IPS DF 4.7 (cell line): ENCODE data around the gene VARS1.
"Not testable (repeated sequence)": the region's sequence is repeated elsewhere in the genome, so short reads cannot be mapped to it uniquely, and the experiment has no call there.

Experiments
- DNase-seq: peaks from one replicate; pipeline ENCODE4 v3.0.0-alpha.2; 2013; ENCODE audit warnings: low spot score; ENCODE audit errors: extremely low read depth

The VARS1 gene

GRCh38 chr6:31822036-31822821 is 26.7 kb upstream of the VARS1 start:
- DNase-seq = no peak

- DNase-seq = no peak
Observed at GRCh38 chr6:31821301-31822035, 25.9 kb upstream of the VARS1 start.

GRCh38 chr6:31820399-31820798 is 24.8 kb upstream of the VARS1 start:
- DNase-seq = not testable (repeated sequence)

GRCh38 chr6:31819871-31820299 is 24.3 kb upstream of the VARS1 start:
- no peak for DNase-seq

- not testable (repeated sequence) for DNase-seq
Observed at GRCh38 chr6:31817929-31818511, 22.5 kb upstream of the VARS1 start.

- not testable (repeated sequence) for DNase-seq
Observed at GRCh38 chr6:31817133-31817928, 21.8 kb upstream of the VARS1 start.

GRCh38 chr6:31815025-31815838 is 19.7 kb upstream of the VARS1 start, which contains the start of the genes HSPA1A and HSPA1L:
HSPA1A (plus strand) TSS chr6:31815543; CDS start chr6:31815757, 214 bp downstream.
HSPA1L (minus strand) TSS chr6:31815283; CDS start chr6:31811972, 3,311 bp downstream.
- DNase-seq = peak; percentile 87

GRCh38 chr6:31814677-31815024 is 19.1 kb upstream of the VARS1 start:
- peak; percentile 93 for DNase-seq

GRCh38 chr6:31813465-31813849 is 17.9 kb upstream of the VARS1 start:
- no peak for DNase-seq

GRCh38 chr6:31811645-31812044 is 16.1 kb upstream of the VARS1 start:
- no peak for DNase-seq

- DNase-seq = not testable (repeated sequence)
Observed at GRCh38 chr6:31808599-31808998, 13.0 kb upstream of the VARS1 start.

- no peak for DNase-seq
Observed at GRCh38 chr6:31806470-31807272, 11.1 kb upstream of the VARS1 start, which contains the start of gene LSM2. LSM2 (minus strand) TSS chr6:31806966; CDS start chr6:31806757, 209 bp downstream.

GRCh38 chr6:31805939-31806469 is 10.5 kb upstream of the VARS1 start:
- no peak for DNase-seq

- DNase-seq = not testable (repeated sequence)
Observed at GRCh38 chr6:31801031-31801927, 5.7 kb upstream of the VARS1 start.

- DNase-seq = no peak
Observed at GRCh38 chr6:31799781-31800180, 4.2 kb upstream of the VARS1 start.

GRCh38 chr6:31797588-31797987 is 2.0 kb upstream of the VARS1 start:
- DNase-seq = no peak

GRCh38 chr6:31796993-31797385 is 1.4 kb upstream of the VARS1 start:
- DNase-seq = no peak
